Measurements from ENCODE around the gene FTCD.

Gene FTCD

GRCh38 chr21:46193829-46194373 is 38.5 kb upstream of the FTCD start:
- Histone ChIP-seq H3K27me3 (ENCODE audit: control insufficient read depth, insufficient read depth, low read length) (no peaks in the 10 kb centered on the region), H3K9ac (no peak overlapping the region), H3K4me3 (ENCODE audit: low read depth, low read length) (no peak overlapping the region), H2AFZ (no peak overlapping the region), H3K27ac (no peak overlapping the region), H3K36me3 (ENCODE audit: control insufficient read depth, insufficient read depth, low read length) (no peaks in the 10 kb centered on the region), H3K4me2 (ENCODE audit: low read length) (no peak overlapping the region), H3K9me3 (ENCODE audit: control insufficient read depth, low read length) (no peaks in the 10 kb centered on the region), H3K79me2 (no peaks in the 10 kb centered on the region), H3K4me1 (peaks cover 3% of the 10 kb centered on the region)
- no peak for TF ChIP-seq CTCF (IDR thresholded peaks at IDR 0.05)

- Histone ChIP-seq H3K9me3 (ENCODE audit: control insufficient read depth, low read length) (no peaks in the 10 kb centered on the region), H3K36me3 (ENCODE audit: control insufficient read depth, insufficient read depth, low read length) (no peaks in the 10 kb centered on the region), H3K4me2 (ENCODE audit: low read length) (no peak overlapping the region), H2AFZ (no peak overlapping the region), H3K4me3 (ENCODE audit: low read depth, low read length) (no peak overlapping the region), H3K79me2 (no peaks in the 10 kb centered on the region), H3K9ac (no peak overlapping the region), H3K27ac (no peak overlapping the region), H3K4me1 (peaks cover 9% of the 10 kb centered on the region), H3K27me3 (ENCODE audit: control insufficient read depth, insufficient read depth, low read length) (no peaks in the 10 kb centered on the region)
- TF ChIP-seq CTCF (IDR thresholded peaks at IDR 0.05) = no peak
Measured at GRCh38 chr21:46191686-46192575, 36.6 kb upstream of the FTCD start.

- Histone ChIP-seq H3K27me3 (ENCODE audit: control insufficient read depth, insufficient read depth, low read length) (no peaks in the 10 kb centered on the region), H2AFZ (no peak overlapping the region), H3K4me1 (peaks cover 9% of the 10 kb centered on the region), H3K9ac (no peak overlapping the region), H3K36me3 (ENCODE audit: control insufficient read depth, insufficient read depth, low read length) (no peaks in the 10 kb centered on the region), H3K4me3 (ENCODE audit: low read depth, low read length) (no peak overlapping the region), H3K79me2 (no peaks in the 10 kb centered on the region), H3K4me2 (ENCODE audit: low read length) (no peak overlapping the region), H3K27ac (no peak overlapping the region), H3K9me3 (ENCODE audit: control insufficient read depth, low read length) (no peaks in the 10 kb centered on the region)
- TF ChIP-seq CTCF (IDR thresholded peaks at IDR 0.05) = no peak
Measured at GRCh38 chr21:46191257-46191685, 35.9 kb upstream of the FTCD start.

- Histone ChIP-seq H3K9ac (no peak overlapping the region), H3K36me3 (ENCODE audit: control insufficient read depth, insufficient read depth, low read length) (no peaks in the 10 kb centered on the region), H3K27ac (no peak overlapping the region)
Measured at GRCh38 chr21:46190491-46191131, 35.2 kb upstream of the FTCD start.

More at GRCh38 chr21:46190491-46191131, 35.2 kb upstream of the FTCD start:
- Histone ChIP-seq H3K79me2 (no peaks in the 10 kb centered on the region), H3K4me3 (ENCODE audit: low read depth, low read length) (no peak overlapping the region), H3K27me3 (ENCODE audit: control insufficient read depth, insufficient read depth, low read length) (no peaks in the 10 kb centered on the region), H3K9me3 (ENCODE audit: control insufficient read depth, low read length) (no peaks in the 10 kb centered on the region), H2AFZ (no peak overlapping the region), H3K4me2 (ENCODE audit: low read length) (no peak overlapping the region), H3K4me1 (peaks cover 9% of the 10 kb centered on the region)
- no peak for TF ChIP-seq CTCF (IDR thresholded peaks at IDR 0.05)
